IMR-90 (cell line): ENCODE data around the gene EPN2. TPM values are rescaled to one million over a fixed set of nuclear protein-coding genes. Genes with fewer than 3 reads are reported as not detected.
"Not testable (repeated sequence)": the region's sequence is repeated elsewhere in the genome, so short reads cannot be mapped to it uniquely, and the experiment has no call there.

Source experiments
- ATAC-seq: fragments of 200-7000 bp; cut with Tn5 transposase; 2 replicates; pipeline ENCODE4 v1.9.1; 2020; ENCODE audit warnings: low read depth, mild to moderate bottlenecking, moderate library complexity
- BruUV-seq: library from RNA; stranded (reverse); fragments of 400-500 nt; replicated peaks from 2 replicates; lab custom pipeline; 2021; lab: Mats Ljungman, UMichigan
- CTCF ChIA-PET: fragments of 300-600 bp; formaldehyde crosslinking; extraction: SDS; loops from one replicate; lab custom pipeline; 2021; ENCODE audit warnings: antibody characterized with exemption; lab: Yijun Ruan, JAX
- POLR2A ChIA-PET: fragments of 300-600 bp; sonication (Branson Sonifier 250); formaldehyde crosslinking; loops from one replicate; lab custom pipeline; 2022; ENCODE audit warnings: antibody characterized with exemption; ENCODE audit not compliant: unreplicated experiment; lab: Charles Lee
- DNase-seq: peaks from one replicate; pipeline ENCODE4 v3.0.0; 2013
- H2AFZ ChIP-seq: replicated peaks from 2 replicates; pipeline ENCODE3; 2013; ENCODE audit warnings: low read length, mild to moderate bottlenecking; ENCODE audit not compliant: poor library complexity
- H2AK5ac ChIP-seq: 2 replicates; pipeline ENCODE4 v1.6.1; 2013; ENCODE audit warnings: low read depth, low read length, inconsistent platforms
- H2AK9ac ChIP-seq: replicated peaks from 2 replicates; pipeline ENCODE3; 2013; ENCODE audit warnings: mild to moderate bottlenecking, low read depth, low read length, moderate library complexity; ENCODE audit not compliant: poor library complexity
- H2BK120ac ChIP-seq: 2 replicates; pipeline ENCODE4 v1.6.1; 2013; ENCODE audit warnings: low read depth, low read length, inconsistent platforms
- H2BK15ac ChIP-seq: 3 replicates; pipeline ENCODE4 v1.6.1; 2013; ENCODE audit warnings: low read depth, low read length, inconsistent platforms
- H2BK20ac ChIP-seq: 2 replicates; pipeline ENCODE4 v1.6.1; 2013; ENCODE audit warnings: low read depth, mild to moderate bottlenecking, inconsistent platforms, low read length, moderate library complexity
- H2BK5ac ChIP-seq: 2 replicates; pipeline ENCODE4 v1.6.1; 2013; ENCODE audit warnings: mild to moderate bottlenecking, low read depth, low read length, inconsistent platforms; ENCODE audit not compliant: poor library complexity, severe bottlenecking
- H3K14ac ChIP-seq: replicated peaks from 2 replicates; pipeline ENCODE4 v1.6.1; 2013; ENCODE audit warnings: low read depth, low read length, inconsistent platforms
- H3K18ac ChIP-seq: 2 replicates; pipeline ENCODE4 v1.6.1; 2013; ENCODE audit warnings: low read depth, low read length, control low read depth
- H3K23ac ChIP-seq: 2 replicates; pipeline ENCODE4 v1.6.1; 2013; ENCODE audit warnings: low read depth, low read length, inconsistent platforms
- H3K27ac ChIP-seq: 2 replicates; pipeline ENCODE4 v1.5.1; 2013; ENCODE audit warnings: mild to moderate bottlenecking, control low read depth, low read length; ENCODE audit not compliant: insufficient read depth
- H3K27me3 ChIP-seq: 2 replicates; pipeline ENCODE4 v1.6.1; 2013; ENCODE audit warnings: low read length; ENCODE audit not compliant: control insufficient read depth, insufficient read depth
- H3K36me3 ChIP-seq: 2 replicates; pipeline ENCODE4 v1.6.1; 2013; ENCODE audit warnings: low read length, mixed read lengths; ENCODE audit not compliant: control insufficient read depth, insufficient read depth
- H3K4ac ChIP-seq: 2 replicates; pipeline ENCODE4 v1.6.1; 2013; ENCODE audit warnings: low read depth, low read length, inconsistent platforms
- H3K4me1 ChIP-seq: 2 replicates; pipeline ENCODE4 v1.6.1; 2013; ENCODE audit warnings: low read length, mixed read lengths; ENCODE audit not compliant: control insufficient read depth, insufficient read depth
- H3K4me2 ChIP-seq: 2 replicates; pipeline ENCODE4 v1.6.1; 2013; ENCODE audit warnings: low read depth, mild to moderate bottlenecking, control low read depth, low read length, moderate library complexity
- H3K4me3 ChIP-seq: 2 replicates; pipeline ENCODE4 v1.5.1; 2013; ENCODE audit warnings: low read depth, mild to moderate bottlenecking, control low read depth, low read length, moderate library complexity; ENCODE audit not compliant: insufficient read depth
- H3K56ac ChIP-seq: 2 replicates; pipeline ENCODE4 v1.6.1; 2013; ENCODE audit warnings: low read length, inconsistent platforms; ENCODE audit not compliant: insufficient read depth; ENCODE audit errors: extremely low read depth
- H3K79me1 ChIP-seq, 2 experiments: 2 replicates each; pipeline ENCODE4 v1.6.1; 2013; ENCODE audit warnings: low read length in 2 of 2, inconsistent platforms in 1 of 2, low read depth in 1 of 2
- H3K9ac ChIP-seq: 2 replicates; pipeline ENCODE4 v1.6.1; 2013; ENCODE audit warnings: low read depth, low read length, control low read depth
- H3K9me1 ChIP-seq: 2 replicates; pipeline ENCODE4 v1.6.1; 2013; ENCODE audit warnings: low read length, inconsistent platforms; ENCODE audit not compliant: insufficient read depth
- H3K9me3 ChIP-seq: 2 replicates; pipeline ENCODE4 v1.6.1; 2013; ENCODE audit warnings: low read length; ENCODE audit not compliant: control insufficient read depth, insufficient read depth
- H4K20me1 ChIP-seq: 2 replicates; pipeline ENCODE4 v1.6.1; 2013; ENCODE audit warnings: low read length, inconsistent platforms; ENCODE audit not compliant: insufficient read depth
- H4K5ac ChIP-seq: 2 replicates; pipeline ENCODE4 v1.6.1; 2013; ENCODE audit warnings: mild to moderate bottlenecking, low read depth, low read length, control low read depth
- H4K8ac ChIP-seq, 2 experiments: 2 replicates each; pipeline ENCODE4 v1.6.1; 2013; ENCODE audit warnings: low read depth in 2 of 2, low read length in 2 of 2, control low read depth in 1 of 2, inconsistent platforms in 1 of 2
- H4K91ac ChIP-seq: 2 replicates; pipeline ENCODE4 v1.6.1; 2013; ENCODE audit warnings: low read depth, low read length, inconsistent platforms; ENCODE audit not compliant: insufficient read depth
- MAFK ChIP-seq: IDR thresholded peaks from 2 replicates; pipeline ENCODE4 v1.6.1; 2012; ENCODE audit warnings: low read depth, low read length, improper control_type of control experiment
- WGBS, 2 experiments: methylation state at CpG; one replicate each; pipeline versions ENCODE4 v1.1.5 to v1.1.7; 2013; ENCODE audit warnings: missing lambda C conversion rate in 2 of 2; ENCODE audit not compliant: insufficient read length in 1 of 2; ENCODE audit errors: extremely low coverage in 2 of 2; 5-methylcytosine and 5-hydroxymethylcytosine counted together
- dilution Hi-C: fragments of 300-500 bp; cut with HindIII; formaldehyde crosslinking; loops from one replicate; pipeline ENCODE4 v1.14.3; 2018; ENCODE audit warnings: low sequenced_read_pairs; ENCODE audit not compliant: unreplicated experiment
- in situ Hi-C: fragments of 300-500 bp; cut with MboI; formaldehyde crosslinking; loops from 3 replicates; pipeline ENCODE4 v1.14.3; 2019; ENCODE audit warnings: low sequenced_read_pairs, inconsistent platforms, mixed read lengths
- intact Hi-C: fragments of 100-400 bp; cut with micrococcal nuclease; formaldehyde crosslinking; loops from 2 replicates; pipeline ENCODE4 v1.10.0; 2022
- polyA plus RNA-seq, 3 experiments: library from polyadenylated mRNA; depleted of rRNA; stranded (reverse); fragments of >200 nt; gene quantifications; 2 replicates each; pipeline ENCODE4 v1.2.3, GENCODE V29; 2012; ENCODE audit warnings: low replicate concordance in 1 of 3
- total RNA-seq: library from RNA; depleted of rRNA; stranded (reverse); fragments of >200 nt; gene quantifications from 2 replicates; pipeline ENCODE4 v1.2.3, GENCODE V29; 2012

Gene EPN2
- total and polyA plus RNA-seq, 2 of the 4 experiments (the other 2 are of a cell fraction), result 14.9 to 25.3 TPM

DNA sequence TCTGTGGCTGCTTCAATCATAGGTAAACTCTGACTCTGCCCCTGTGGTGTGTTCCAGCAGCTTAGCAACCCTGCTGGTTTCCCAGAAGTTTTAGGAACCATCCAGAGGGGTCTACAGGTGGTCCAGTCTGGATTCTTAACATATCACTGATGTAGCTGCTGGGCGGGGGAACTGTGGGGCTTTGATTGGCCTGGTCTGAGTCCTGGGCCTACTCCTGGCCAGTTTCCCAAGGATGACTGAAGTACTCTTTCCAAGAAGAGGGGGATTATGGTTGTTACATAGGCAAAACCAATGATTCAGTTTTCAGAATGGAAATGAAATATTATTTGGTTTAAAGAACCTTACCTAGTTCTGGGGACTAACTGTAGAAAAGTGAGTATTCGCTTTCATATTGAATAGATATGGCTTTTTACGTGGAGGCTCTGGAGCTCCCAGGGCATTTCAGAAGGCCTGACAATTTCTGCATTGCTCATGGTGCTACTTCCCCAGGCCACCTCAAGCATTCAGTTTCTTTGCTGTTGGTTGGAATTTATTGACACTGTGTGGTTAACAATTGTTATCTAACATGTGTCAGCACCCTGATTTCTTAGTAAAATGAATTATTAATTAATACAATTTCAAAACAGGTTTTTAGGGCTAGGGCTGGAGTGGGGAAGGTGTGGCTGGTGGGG, 38.4 kb downstream of the EPN2 start:
- in situ Hi-C loops, result no loop called here
- Histone ChIP-seq H3K27ac (no peak overlapping the region), H4K91ac (no peak overlapping the region), H2BK120ac (no peak overlapping the region), H2BK5ac (no peak overlapping the region), H3K9me1 (peaks cover 14% of the 10 kb centered on the region), H3K4me2 (no peak overlapping the region), H3K4me3 (no peak overlapping the region), H2BK15ac (no peak overlapping the region), H4K8ac (no peak overlapping the region), H3K27me3 (no peaks in the 10 kb centered on the region), H2AK5ac (no peak overlapping the region), H2BK20ac (no peak overlapping the region), H3K4me1 (peaks cover 9% of the 10 kb centered on the region), H3K23ac (no peak overlapping the region), H2AFZ (no peak overlapping the region), H3K36me3 (peaks cover 12% of the 10 kb centered on the region), H4K5ac (no peak overlapping the region), H3K9ac (no peak overlapping the region), H3K9me3 (no peaks in the 10 kb centered on the region), H3K79me1 (peaks cover 49 to 85% of the 10 kb centered on the region in 2 experiments), H4K20me1 (peaks cover 63% of the 10 kb centered on the region), H3K18ac (no peak overlapping the region), H2AK9ac (no peak overlapping the region), H3K56ac (no peak overlapping the region), H3K14ac (no peak overlapping the region), H3K4ac (no peak overlapping the region)
- no peak for TF ChIP-seq MAFK
- DNase-seq, result peak; percentile 27
- ATAC-seq, result no peak
- POLR2A ChIA-PET, result interaction anchor here (0.6 kb wide), 1 partner anchor 89 kb away, joined by 6 read pairs; no protein-coding TSS in a partner anchor
- dilution Hi-C loops, result no loop called here
- intact Hi-C loops, result no loop called here
- no TSS peak for BruUV-seq
- no CpG with 5 or more reads among the region's 3 CpGs for WGBS, 2 experiments
- CTCF ChIA-PET, result no interaction called here

DNA sequence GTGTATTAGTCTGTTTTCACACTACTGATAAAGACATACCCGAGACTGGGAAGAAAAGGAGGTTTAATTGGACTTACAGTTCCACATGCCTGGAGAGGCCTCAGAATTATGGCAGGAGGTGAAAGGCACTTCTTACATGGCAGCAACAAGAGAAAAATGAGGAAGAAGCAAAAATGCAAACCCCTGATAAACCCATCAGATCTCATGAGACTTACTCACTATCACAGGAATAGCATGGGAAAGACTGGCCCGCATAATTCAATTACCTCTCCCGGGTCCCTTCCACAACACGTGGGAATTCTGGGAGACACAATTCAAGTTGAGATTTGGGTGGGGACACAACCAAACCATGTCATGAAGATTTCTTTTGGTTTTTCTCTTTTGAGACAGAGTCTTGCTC, 41.1 kb downstream of the EPN2 start:
- H3K23ac ChIP-seq, in situ Hi-C loops, intact Hi-C loops, H3K27ac ChIP-seq, H3K56ac ChIP-seq, H2AK5ac ChIP-seq, H3K4me2 ChIP-seq, H2AFZ ChIP-seq, H4K91ac ChIP-seq, ATAC-seq, H4K8ac ChIP-seq, H2BK5ac ChIP-seq, H2BK120ac ChIP-seq, H2BK20ac ChIP-seq, H3K9me3 ChIP-seq, H3K9ac ChIP-seq, H3K4me3 ChIP-seq, DNase-seq, H3K27me3 ChIP-seq, H2AK9ac ChIP-seq, H3K4ac ChIP-seq, dilution Hi-C loops, CTCF ChIA-PET, H2BK15ac ChIP-seq, H4K5ac ChIP-seq, POLR2A ChIA-PET, H3K18ac ChIP-seq, H3K4me1 ChIP-seq, BruUV-seq, H3K14ac ChIP-seq: not testable (repeated sequence)
- no CpG with 5 or more reads among the region's 4 CpGs for WGBS, 2 experiments
- H4K20me1 ChIP-seq, result peaks cover 62% of the 10 kb centered on the region
- H3K36me3 ChIP-seq, result peaks cover 15% of the 10 kb centered on the region
- H3K79me1 ChIP-seq, result peaks cover 48 to 86% of the 10 kb centered on the region in 2 experiments
- H3K9me1 ChIP-seq, result peaks cover 29% of the 10 kb centered on the region
